Lung (tissue), 12 donors: ENCODE data around the gene PPARA. TPM values are rescaled to one million over a fixed set of nuclear protein-coding genes. Genes with fewer than 3 reads are reported as not detected.

Experiments used
- ATAC-seq: fragments of 200-7000 bp; cut with Tn5 transposase; one replicate; pipeline ENCODE4 v1.9.1; 2020; ENCODE audit warnings: moderate number of reproducible peaks; ENCODE audit not compliant: insufficient read depth, low FRiP score
- DNase-seq, 3 donors: peaks; one replicate each; pipeline ENCODE4 v3.0.0-alpha.2; 2013 to 2017
- H3K27ac ChIP-seq, 2 donors: one replicate each; pipeline ENCODE4 v1.5.1; 2013; ENCODE audit warnings: mild to moderate bottlenecking in 2 of 2, moderate library complexity in 2 of 2, control low read depth in 1 of 2, inconsistent platforms in 1 of 2, low read depth in 1 of 2, low read length in 1 of 2
- H3K27me3 ChIP-seq, 3 donors: one replicate each; pipeline ENCODE4 v1.5.1; 2013; ENCODE audit warnings: low read length in 2 of 3; ENCODE audit not compliant: control insufficient read depth in 3 of 3, insufficient read depth in 3 of 3
- H3K36me3 ChIP-seq, 4 donors: one replicate each; pipeline ENCODE4 v1.5.1; 2013; ENCODE audit warnings: low read length in 4 of 4, mild to moderate bottlenecking in 1 of 4, moderate library complexity in 1 of 4; ENCODE audit not compliant: control insufficient read depth in 4 of 4, insufficient read depth in 4 of 4
- H3K4me1 ChIP-seq, 5 donors: one replicate each; pipeline ENCODE4 v1.5.1; 2013; ENCODE audit warnings: low read length in 5 of 5, mild to moderate bottlenecking in 2 of 5, moderate library complexity in 1 of 5; ENCODE audit not compliant: control insufficient read depth in 5 of 5, insufficient read depth in 5 of 5
- H3K4me3 ChIP-seq: one replicate; pipeline ENCODE4 v1.5.1; 2013; ENCODE audit warnings: mild to moderate bottlenecking, control low read depth, moderate library complexity
- H3K9ac ChIP-seq, 2 donors: one replicate each; pipeline ENCODE4 v1.5.1; 2013; ENCODE audit warnings: low read length in 2 of 2, control low read depth in 1 of 2; ENCODE audit not compliant: insufficient read depth in 1 of 2
- H3K9me3 ChIP-seq, 4 donors: one replicate each; pipeline ENCODE4 v1.5.1; 2013; ENCODE audit warnings: low read length in 3 of 4, mild to moderate bottlenecking in 1 of 4, moderate library complexity in 1 of 4; ENCODE audit not compliant: control insufficient read depth in 4 of 4, insufficient read depth in 3 of 4
- WGBS, 2 donors: extraction: QIAGEN DNeasy Blood & Tissue Kit; methylation state at CpG; one replicate each; pipeline ENCODE4 v1.1.7; 2013; 5-methylcytosine and 5-hydroxymethylcytosine counted together
- polyA plus RNA-seq, 2 donors: library from polyadenylated mRNA; stranded (reverse); fragments of 200-250 nt; gene quantifications; one replicate each; pipeline ENCODE4 v1.2.1, GENCODE V29; 2013
- total RNA-seq, 2 donors: library from RNA; depleted of rRNA in 1 of 2; stranded (reverse); fragments of >200 nt in 1 of 2; gene quantifications; one replicate each; pipeline ENCODE4 v1.2.1, GENCODE V29; 2014 to 2021
- TF ChIP-seq, protein P1 (sequence below): IDR thresholded peaks from 2 replicates; pipeline ENCODE4 v1.5.1; 2012; ENCODE audit warnings: mild to moderate bottlenecking; ENCODE audit errors: control extremely low read depth, extremely low read depth
- donor health status: control.
- donor health status: control.
- donor health status: Bipolar disorder and iron deficiency.
- donor health status: healthy.
- donor health status: DM: yes; HTN: yes; CAD: no.

The PPARA gene
- total and polyA plus RNA-seq, 4 donors: 4.4 to 18.1 (median 11.0) TPM

DNA sequence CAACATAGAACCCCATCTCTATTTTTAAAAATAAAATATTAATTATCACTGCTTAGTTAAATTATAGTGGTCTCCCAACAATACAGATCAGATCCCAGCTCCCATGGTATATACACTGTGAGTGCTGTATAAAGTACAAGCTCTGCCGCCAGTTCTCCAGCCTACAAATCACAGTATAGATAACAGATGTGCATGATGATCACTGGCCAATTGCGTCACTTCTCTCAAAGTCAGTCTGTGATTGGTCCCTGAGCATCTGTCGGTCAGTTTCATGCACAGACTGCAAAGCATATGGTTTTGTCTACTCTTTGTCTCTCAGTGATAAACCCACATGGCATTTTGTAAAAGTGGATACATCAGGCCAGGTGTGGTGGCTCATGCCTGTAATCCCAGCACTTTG is 15.7 kb downstream of the PPARA start:
- H3K9ac ChIP-seq: no peak overlapping the region
- H3K27me3 ChIP-seq: no peaks in the 10 kb centered on the region
- ATAC-seq (no peak), DNase-seq (peak in 1 of 3 donors; percentile 29)
- TF ChIP-seq, protein P1, sequence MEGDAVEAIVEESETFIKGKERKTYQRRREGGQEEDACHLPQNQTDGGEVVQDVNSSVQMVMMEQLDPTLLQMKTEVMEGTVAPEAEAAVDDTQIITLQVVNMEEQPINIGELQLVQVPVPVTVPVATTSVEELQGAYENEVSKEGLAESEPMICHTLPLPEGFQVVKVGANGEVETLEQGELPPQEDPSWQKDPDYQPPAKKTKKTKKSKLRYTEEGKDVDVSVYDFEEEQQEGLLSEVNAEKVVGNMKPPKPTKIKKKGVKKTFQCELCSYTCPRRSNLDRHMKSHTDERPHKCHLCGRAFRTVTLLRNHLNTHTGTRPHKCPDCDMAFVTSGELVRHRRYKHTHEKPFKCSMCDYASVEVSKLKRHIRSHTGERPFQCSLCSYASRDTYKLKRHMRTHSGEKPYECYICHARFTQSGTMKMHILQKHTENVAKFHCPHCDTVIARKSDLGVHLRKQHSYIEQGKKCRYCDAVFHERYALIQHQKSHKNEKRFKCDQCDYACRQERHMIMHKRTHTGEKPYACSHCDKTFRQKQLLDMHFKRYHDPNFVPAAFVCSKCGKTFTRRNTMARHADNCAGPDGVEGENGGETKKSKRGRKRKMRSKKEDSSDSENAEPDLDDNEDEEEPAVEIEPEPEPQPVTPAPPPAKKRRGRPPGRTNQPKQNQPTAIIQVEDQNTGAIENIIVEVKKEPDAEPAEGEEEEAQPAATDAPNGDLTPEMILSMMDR: no peak
- peaks cover 0 to 1% (median 0%) of the 10 kb centered on the region in 4 donors for H3K9me3 ChIP-seq
- H3K27ac ChIP-seq: no peak overlapping the region
- WGBS, 2 donors: 94 to 95% methylated on average over 3 of the region's 3 CpGs
- peaks cover 0 to 3% (median 0%) of the 10 kb centered on the region in 4 donors for H3K36me3 ChIP-seq
- no peak overlapping the region for H3K4me3 ChIP-seq
- H3K4me1 ChIP-seq: peaks cover 0 to 2% (median 0%) of the 10 kb centered on the region in 5 donors

DNA sequence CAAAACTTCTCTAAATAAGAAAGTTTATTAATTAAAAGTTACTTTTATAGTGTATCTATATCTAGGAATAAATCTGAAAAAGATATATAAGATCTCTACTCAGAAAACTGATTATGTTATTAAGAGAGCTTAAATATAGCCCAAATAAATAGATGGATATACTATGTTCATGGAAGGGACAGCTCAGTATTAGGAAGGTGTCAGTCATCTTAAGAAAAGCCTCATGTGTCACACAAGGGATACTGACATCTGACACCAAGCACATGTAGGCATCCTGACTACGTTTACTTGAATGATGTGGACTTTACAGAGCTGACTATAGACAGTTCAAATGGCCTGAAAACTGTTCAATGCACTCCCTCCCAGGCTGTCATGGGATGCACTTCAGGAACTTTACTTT is 19.3 kb downstream of the PPARA start:
- Histone ChIP-seq H3K27me3 (no peaks in the 10 kb centered on the region), H3K36me3 (peaks cover 0 to 2% (median 0%) of the 10 kb centered on the region in 4 donors), H3K9ac (no peak overlapping the region), H3K9me3 (peaks cover 0 to 1% (median 0%) of the 10 kb centered on the region in 4 donors), H3K4me3 (no peak overlapping the region), H3K27ac (no peak overlapping the region), H3K4me1 (peaks cover 0 to 16% (median 0%) of the 10 kb centered on the region in 5 donors)
- 84 to 93% methylated on average over 1 of the region's 1 CpG for WGBS, 2 donors
- DNase-seq (no peak), ATAC-seq (no peak)
- TF ChIP-seq, protein P1: no peak

DNA sequence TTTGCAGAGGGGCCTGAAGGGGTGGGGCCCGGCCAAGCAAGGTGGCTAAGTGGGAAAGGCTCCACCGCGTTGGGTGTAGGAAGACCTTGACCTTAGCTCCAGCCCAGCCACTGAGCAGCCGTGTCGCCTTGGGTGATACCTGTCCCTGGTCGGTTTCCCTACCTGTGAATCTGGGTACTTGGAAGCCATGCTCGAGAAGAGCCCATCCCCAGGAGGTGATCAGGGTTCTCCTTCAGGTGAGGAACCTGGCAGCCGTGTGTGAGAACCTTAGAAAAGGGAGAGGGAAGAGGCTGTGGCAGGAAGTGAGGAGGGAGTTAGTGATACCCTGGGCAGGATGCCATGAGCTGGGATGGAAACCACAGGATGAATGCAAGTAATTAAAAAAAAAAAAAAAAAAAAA is 21.6 kb downstream of the PPARA start:
- peak overlapping the region in 1 of 2 donors; percentile 10 for H3K27ac ChIP-seq

More for the DNA sequence above, 21.6 kb downstream of the PPARA start:
- TF ChIP-seq, protein P1: no peak
- ATAC-seq (no peak), DNase-seq (no peak)
- Histone ChIP-seq H3K4me1 (peaks cover 0 to 16% (median 0%) of the 10 kb centered on the region in 5 donors), H3K9ac (no peak overlapping the region), H3K27me3 (no peaks in the 10 kb centered on the region), H3K4me3 (no peak overlapping the region), H3K36me3 (peaks cover 0 to 5% (median 2%) of the 10 kb centered on the region in 4 donors), H3K9me3 (peaks cover 0 to 1% (median 0%) of the 10 kb centered on the region in 4 donors)
- whole genome bisulfite sequencing, 2 donors: 65 to 83% methylated on average over 8 of the region's 8 CpGs
